HG03558 (cell line): ENCODE measurements around the gene NUPR1.
"Not testable (repeated sequence)": the region's sequence is repeated elsewhere in the genome, so short reads cannot be mapped to it uniquely, and the experiment has no call there.

ENCODE experiments used
- ATAC-seq: cut with Tn5 transposase; IDR thresholded peaks from one replicate; pipeline ENCODE4 v1.9.1; 2021; ENCODE audit warnings: moderate number of reproducible peaks; ENCODE audit not compliant: unreplicated experiment; ENCODE audit errors: extremely low read depth

NUPR1 gene

GRCh38 chr16:28501258-28502232, 37.2 kb downstream of the NUPR1 start:
- no peak for ATAC-seq

GRCh38 chr16:28500476-28501180, 38.1 kb downstream of the NUPR1 start:
- not testable (repeated sequence) for ATAC-seq

- no peak for ATAC-seq
Observed at GRCh38 chr16:28499854-28500253, 38.9 kb downstream of the NUPR1 start.

- no peak for ATAC-seq
Observed at GRCh38 chr16:28498666-28499381, 40.0 kb downstream of the NUPR1 start.

GRCh38 chr16:28497861-28498599, 40.7 kb downstream of the NUPR1 start:
- ATAC-seq, result no peak

GRCh38 chr16:28497386-28497785, 41.4 kb downstream of the NUPR1 start:
- no peak for ATAC-seq

- no peak for ATAC-seq
Observed at GRCh38 chr16:28496844-28497243, 41.9 kb downstream of the NUPR1 start.

- no peak for ATAC-seq
Observed at GRCh38 chr16:28495795-28496749, 42.7 kb downstream of the NUPR1 start.

- ATAC-seq, result no peak
Observed at GRCh38 chr16:28495098-28495793, 43.5 kb downstream of the NUPR1 start.

GRCh38 chr16:28494121-28494851, 44.5 kb downstream of the NUPR1 start, which contains the start of gene APOBR:
TSS of gene APOBR (plus strand) at chr16:28494643. CDS start at chr16:28494682, 39 bp downstream.
- peak; percentile 39 for ATAC-seq

GRCh38 chr16:28492511-28492910, 46.3 kb downstream of the NUPR1 start:
- no peak for ATAC-seq

- peak; percentile 41 for ATAC-seq
Observed at GRCh38 chr16:28491970-28492474, 46.8 kb downstream of the NUPR1 start, which contains the start of gene CLN3. TSS of gene CLN3 (minus strand) at chr16:28492074. CDS start at chr16:28491759, 315 bp downstream.

GRCh38 chr16:28491230-28491969, 47.4 kb downstream of the NUPR1 start:
- ATAC-seq, result no peak

GRCh38 chr16:28486266-28486665, 52.5 kb downstream of the NUPR1 start:
- ATAC-seq, result no peak

- ATAC-seq, result not testable (repeated sequence)
Observed at GRCh38 chr16:28483361-28483760, 55.4 kb downstream of the NUPR1 start.
